GM13977 (cell line): Measurements from ENCODE around the gene BCL6.

ENCODE experiments used
- DNase-seq: peaks from one replicate; pipeline ENCODE4 v3.0.0; 2012; ENCODE audit warnings: low spot score
- CTCF ChIP-seq: IDR thresholded peaks from 2 replicates; pipeline ENCODE4 v1.5.1; 2012; ENCODE audit warnings: mild to moderate bottlenecking, control low read depth; ENCODE audit not compliant: insufficient read depth; ENCODE audit errors: extremely low read depth, missing control alignments
- in situ Hi-C: fragments of 300-500 bp; cut with MboI; formaldehyde crosslinking; loops from one replicate; pipeline ENCODE4 v1.12.0; 2022; ENCODE audit warnings: low sequenced_read_pairs, low pct_unique_long_range_greater_than_20kb, mixed read lengths, inconsistent platforms; ENCODE audit not compliant: unreplicated experiment

BCL6 gene

GRCh38 chr3:187709155-187709554 lies 36.1 kb downstream of the BCL6 start:
- in situ Hi-C loops = no loop called here
- no peak for TF ChIP-seq CTCF
- DNase-seq = no peak

GRCh38 chr3:187708696-187709095 lies 36.6 kb downstream of the BCL6 start:
- no peak for TF ChIP-seq CTCF
- DNase-seq = no peak
- in situ Hi-C loops = no loop called here

- no peak for TF ChIP-seq CTCF
- in situ Hi-C loops = no loop called here
- DNase-seq = no peak
Measured at GRCh38 chr3:187706971-187707370, 38.3 kb downstream of the BCL6 start.

GRCh38 chr3:187705164-187705563 lies 40.1 kb downstream of the BCL6 start:
- no peak for DNase-seq
- in situ Hi-C loops = no loop called here
- no peak for TF ChIP-seq CTCF

- TF ChIP-seq CTCF = no peak
- no peak for DNase-seq
- in situ Hi-C loops = no loop called here
Measured at GRCh38 chr3:187702507-187703033, 42.7 kb downstream of the BCL6 start, which contains the start of gene RTP2. TSS of gene RTP2 (minus strand) at chr3:187702557. CDS start at chr3:187702128, 429 bp downstream.

- in situ Hi-C loops = no loop called here
- no peak for TF ChIP-seq CTCF
- DNase-seq = no peak
Measured at GRCh38 chr3:187700249-187700648, 45.0 kb downstream of the BCL6 start.
